Cardiac fibroblast (primary cell): ENCODE measurements around the gene VARS2.
A peak's percentile ranks its signal among the peaks of the same experiment; 100 is the strongest.

ENCODE experiments used
- DNase-seq, 2 donors: peaks; one replicate each; pipeline versions ENCODE4 v3.0.0 to v3.0.0-alpha.2; 2010; ENCODE audit warnings: low read depth in 2 of 2
- H3K4me3 ChIP-seq, 2 donors: replicated peaks in 1 of 2; 1 replicate in 1 of 2; 2 replicates in 1 of 2; pipeline ENCODE4 v1.5.1; 2011; ENCODE audit warnings: low read depth in 2 of 2, low read length in 2 of 2, mild to moderate bottlenecking in 2 of 2, moderate library complexity in 1 of 2
- TF ChIP-seq, protein P1 (sequence below): IDR thresholded peaks from one replicate; pipeline ENCODE4 v1.5.1; 2011; ENCODE audit warnings: low read depth, mild to moderate bottlenecking, low read length, inconsistent platforms

VARS2 gene

DNA sequence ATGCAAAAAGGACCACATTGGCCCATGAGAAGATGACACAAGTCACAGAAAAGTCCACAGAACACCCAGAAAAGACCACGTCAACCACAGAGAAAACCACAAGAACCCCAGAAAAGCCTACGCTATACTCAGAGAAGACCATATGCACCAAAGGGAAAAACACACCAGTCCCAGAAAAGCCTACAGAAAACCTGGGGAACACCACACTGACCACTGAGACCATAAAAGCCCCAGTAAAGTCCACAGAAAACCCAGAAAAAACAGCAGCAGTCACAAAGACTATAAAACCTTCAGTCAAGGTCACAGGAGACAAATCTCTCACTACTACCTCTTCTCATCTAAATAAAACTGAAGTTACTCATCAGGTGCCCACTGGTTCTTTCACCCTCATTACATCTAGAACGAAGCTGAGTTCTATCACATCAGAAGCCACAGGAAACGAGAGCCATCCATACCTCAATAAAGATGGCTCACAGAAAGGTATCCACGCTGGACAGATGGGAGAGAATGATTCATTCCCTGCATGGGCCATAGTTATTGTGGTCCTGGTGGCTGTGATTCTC lies 38.0 kb downstream of the VARS2 start:
- H3K4me3 ChIP-seq, result no peak overlapping the region
- DNase-seq, result no peak
- TF ChIP-seq, protein P1, sequence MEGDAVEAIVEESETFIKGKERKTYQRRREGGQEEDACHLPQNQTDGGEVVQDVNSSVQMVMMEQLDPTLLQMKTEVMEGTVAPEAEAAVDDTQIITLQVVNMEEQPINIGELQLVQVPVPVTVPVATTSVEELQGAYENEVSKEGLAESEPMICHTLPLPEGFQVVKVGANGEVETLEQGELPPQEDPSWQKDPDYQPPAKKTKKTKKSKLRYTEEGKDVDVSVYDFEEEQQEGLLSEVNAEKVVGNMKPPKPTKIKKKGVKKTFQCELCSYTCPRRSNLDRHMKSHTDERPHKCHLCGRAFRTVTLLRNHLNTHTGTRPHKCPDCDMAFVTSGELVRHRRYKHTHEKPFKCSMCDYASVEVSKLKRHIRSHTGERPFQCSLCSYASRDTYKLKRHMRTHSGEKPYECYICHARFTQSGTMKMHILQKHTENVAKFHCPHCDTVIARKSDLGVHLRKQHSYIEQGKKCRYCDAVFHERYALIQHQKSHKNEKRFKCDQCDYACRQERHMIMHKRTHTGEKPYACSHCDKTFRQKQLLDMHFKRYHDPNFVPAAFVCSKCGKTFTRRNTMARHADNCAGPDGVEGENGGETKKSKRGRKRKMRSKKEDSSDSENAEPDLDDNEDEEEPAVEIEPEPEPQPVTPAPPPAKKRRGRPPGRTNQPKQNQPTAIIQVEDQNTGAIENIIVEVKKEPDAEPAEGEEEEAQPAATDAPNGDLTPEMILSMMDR, result no peak

DNA sequence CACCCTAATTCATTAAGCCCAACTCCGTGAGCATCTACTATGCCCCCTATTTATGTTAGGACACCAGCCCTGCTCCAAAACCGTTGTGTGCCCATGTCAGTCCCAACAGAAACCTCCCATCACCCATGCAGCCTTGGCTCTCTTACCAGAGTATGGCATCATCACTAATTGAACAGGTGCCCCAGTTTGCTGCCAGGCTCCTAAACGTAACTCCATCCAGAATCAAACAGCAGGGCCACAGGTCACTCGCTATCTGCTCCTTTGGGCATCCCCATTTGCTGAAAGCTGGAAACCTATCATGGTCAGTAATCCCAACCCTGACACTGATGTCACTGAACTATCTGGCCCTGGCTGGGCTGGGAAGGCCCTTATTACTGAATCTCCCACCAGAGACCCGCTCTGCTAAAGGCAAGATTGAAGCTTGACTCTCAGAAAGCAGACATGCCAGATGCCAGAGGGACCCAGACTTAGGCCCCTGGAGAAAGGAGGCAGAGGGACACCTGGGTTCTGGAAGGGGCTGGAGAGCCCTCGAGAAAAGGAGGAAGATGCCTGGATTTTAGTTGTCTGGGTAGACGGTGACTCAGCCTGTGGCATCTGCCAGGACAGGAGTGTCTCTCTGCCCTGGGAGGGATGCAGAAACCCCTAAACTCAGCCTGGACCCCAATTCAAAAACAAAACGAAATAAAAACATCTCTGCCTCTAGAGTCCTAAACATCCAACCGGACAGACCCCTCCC lies 40.8 kb downstream of the VARS2 start:
- DNase-seq, result no peak
- no peak overlapping the region for H3K4me3 ChIP-seq
- TF ChIP-seq, protein P1, result no peak

DNA sequence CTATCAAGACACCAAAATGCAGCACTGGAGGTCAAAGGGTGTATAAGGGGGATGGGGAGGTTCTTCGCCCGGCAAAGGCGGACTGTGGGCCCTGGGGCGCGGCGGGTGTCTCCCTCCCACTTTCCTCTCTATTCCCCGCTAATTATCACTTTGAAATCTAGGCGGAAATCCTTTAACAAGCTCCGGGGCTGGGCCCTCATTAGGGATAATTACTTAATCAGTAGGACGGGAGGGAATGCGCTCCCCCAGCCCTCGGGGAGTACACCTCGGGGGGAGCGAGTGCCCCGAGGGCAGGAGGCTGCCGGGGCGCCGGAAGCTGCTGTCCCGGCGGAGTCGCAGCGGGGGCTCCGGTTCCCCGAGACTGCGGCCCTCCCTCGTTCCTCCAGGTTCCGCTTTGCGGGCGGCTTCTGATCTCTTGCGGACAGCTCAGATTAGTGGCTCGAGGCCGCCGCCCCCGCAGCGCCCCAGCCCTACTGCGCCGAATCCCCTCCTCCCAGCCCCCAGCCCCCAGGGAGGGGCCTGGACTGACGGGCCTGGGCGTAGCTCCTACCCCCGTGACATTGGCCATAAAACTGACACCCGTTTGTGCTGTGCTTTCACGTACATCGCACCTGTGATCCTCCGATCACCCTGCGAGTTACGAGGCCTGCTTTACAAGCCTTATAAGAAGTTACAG lies 41.5 kb downstream of the VARS2 start:
- TF ChIP-seq, protein P1, result no peak
- peak overlapping the region; percentile 29 to 39 for H3K4me3 ChIP-seq
- peak; percentile 9 to 15 for DNase-seq

DNA sequence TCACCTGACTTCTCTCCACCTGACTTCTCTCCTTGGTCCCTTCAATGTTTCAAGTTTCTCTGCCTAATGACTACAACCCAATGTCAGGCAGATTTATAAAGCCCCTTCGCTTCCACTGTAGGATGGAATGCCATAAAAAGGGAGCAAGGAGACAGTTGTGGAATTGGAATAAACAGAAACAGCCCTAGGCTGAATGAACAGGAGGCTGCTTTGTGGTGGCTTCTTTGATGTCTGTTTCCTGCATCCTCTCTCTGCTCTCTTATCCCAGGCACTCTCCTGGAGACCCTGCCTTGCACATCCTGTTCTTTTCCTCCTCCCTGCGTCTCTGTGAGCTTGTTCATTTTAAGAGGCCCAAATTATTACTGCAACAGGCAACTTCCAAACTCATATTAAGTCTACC lies 43.7 kb downstream of the VARS2 start:
- H3K4me3 ChIP-seq, result no peak overlapping the region
- TF ChIP-seq, protein P1, result no peak
- no peak for DNase-seq

DNA sequence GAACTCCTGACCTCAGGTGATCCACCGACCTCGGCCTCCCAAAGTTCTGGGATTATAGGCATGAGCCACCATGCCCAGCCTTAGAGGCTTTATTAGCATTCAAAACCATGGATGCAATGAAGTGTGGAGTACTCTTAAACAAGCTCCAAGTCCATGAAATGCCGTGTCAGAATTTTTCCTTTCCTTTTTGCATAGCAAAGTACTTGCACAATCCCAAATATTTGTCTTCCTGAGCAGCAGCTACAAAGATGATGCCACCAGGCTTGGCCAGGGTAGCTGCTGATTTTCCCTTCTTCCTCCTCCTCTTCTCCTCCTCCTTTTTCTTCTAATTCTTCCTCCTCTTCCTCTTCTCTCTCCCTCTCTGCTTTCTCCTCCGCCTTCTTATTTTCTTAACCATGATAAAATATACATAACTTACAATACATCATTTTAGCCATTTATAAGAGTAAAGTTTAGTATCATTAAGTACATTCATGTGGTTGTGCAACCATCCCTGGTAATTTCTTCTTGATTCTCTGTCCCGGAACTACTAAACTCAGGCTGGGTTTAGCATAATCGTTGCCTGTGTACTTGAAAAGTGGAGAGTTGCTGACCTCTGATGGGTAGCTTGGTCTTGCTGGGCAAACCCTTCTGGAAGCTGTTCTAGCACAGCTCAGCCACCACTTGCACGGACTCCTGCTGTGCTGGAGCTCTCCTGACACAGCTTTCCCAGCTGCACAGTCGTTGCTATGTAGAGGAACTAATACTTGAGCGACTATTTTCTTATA lies 47.1 kb downstream of the VARS2 start:
- TF ChIP-seq, protein P1, result no peak
- no peak overlapping the region for H3K4me3 ChIP-seq
- DNase-seq, result peak; percentile 15 to 26

DNA sequence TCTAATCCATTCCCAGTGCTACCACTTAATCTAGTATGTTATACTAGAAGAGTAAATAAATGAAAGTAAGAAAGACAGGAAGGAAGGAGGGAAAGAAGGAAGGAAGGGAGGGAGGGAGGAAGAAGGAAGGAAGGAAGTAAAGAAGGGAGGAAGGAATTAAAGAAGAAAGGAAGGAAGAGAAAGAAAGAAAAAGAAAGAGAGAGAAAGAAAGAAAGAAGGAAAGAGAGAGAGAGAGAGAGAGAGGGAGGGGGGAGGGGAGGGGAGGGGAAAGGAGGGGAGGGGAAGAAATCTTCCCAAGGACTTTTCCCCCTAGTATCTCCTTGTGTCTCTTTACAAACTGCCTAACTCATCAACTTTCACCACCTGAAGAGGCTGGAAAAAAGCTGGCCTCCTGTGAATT lies 48.7 kb downstream of the VARS2 start:
- TF ChIP-seq, protein P1, result no peak

More for the DNA sequence above, 48.7 kb downstream of the VARS2 start:
- no peak for DNase-seq
- H3K4me3 ChIP-seq, result no peak overlapping the region
